GM03348 (cell line): Measurements from ENCODE around the gene LSM14A.
A peak's percentile ranks its signal among the peaks of the same experiment; 100 is the strongest.

Experiments
- DNase-seq: peaks from one replicate; pipeline ENCODE4 v3.0.0; 2012; ENCODE audit warnings: low spot score

The LSM14A gene

GRCh38 chr19:34255546-34255945 lies 83.2 kb downstream of the LSM14A start:
- no peak for DNase-seq

- DNase-seq = peak; percentile 47
Measured at GRCh38 chr19:34256835-34257558, 84.7 kb downstream of the LSM14A start.

GRCh38 chr19:34257559-34257924 lies 85.2 kb downstream of the LSM14A start:
- DNase-seq = no peak

GRCh38 chr19:34259367-34260095 lies 87.2 kb downstream of the LSM14A start:
- DNase-seq = no peak

GRCh38 chr19:34260771-34261173 lies 88.5 kb downstream of the LSM14A start:
- DNase-seq = peak; percentile 65

- DNase-seq = no peak
Measured at GRCh38 chr19:34261334-34262109, 89.2 kb downstream of the LSM14A start.

- no peak for DNase-seq
Measured at GRCh38 chr19:34263745-34264237, 91.5 kb downstream of the LSM14A start.

GRCh38 chr19:34265221-34265650 lies 92.9 kb downstream of the LSM14A start:
- no peak for DNase-seq

GRCh38 chr19:34269081-34269480 lies 96.8 kb downstream of the LSM14A start:
- DNase-seq = no peak

GRCh38 chr19:34269489-34269888 lies 97.2 kb downstream of the LSM14A start:
- no peak for DNase-seq

GRCh38 chr19:34269968-34270621 lies 97.8 kb downstream of the LSM14A start:
- peak; percentile 54 for DNase-seq

GRCh38 chr19:34273121-34273520 lies 100.8 kb downstream of the LSM14A start:
- no peak for DNase-seq

GRCh38 chr19:34274284-34274826 lies 102.1 kb downstream of the LSM14A start:
- DNase-seq = no peak

GRCh38 chr19:34274827-34275625 lies 102.7 kb downstream of the LSM14A start:
- peak; percentile 79 for DNase-seq

- DNase-seq = no peak
Measured at GRCh38 chr19:34275705-34276104, 103.4 kb downstream of the LSM14A start.

- DNase-seq = no peak
Measured at GRCh38 chr19:34276614-34277013, 104.3 kb downstream of the LSM14A start.

- no peak for DNase-seq
Measured at GRCh38 chr19:34277244-34277643, 104.9 kb downstream of the LSM14A start.

GRCh38 chr19:34278783-34279182 lies 106.5 kb downstream of the LSM14A start:
- no peak for DNase-seq
